SK-N-SH (cell line): Measurements from ENCODE around the gene ARID4A. TPM values are rescaled to one million over a fixed set of nuclear protein-coding genes. Genes with fewer than 3 reads are reported as not detected.
A peak's percentile ranks its signal among the peaks of the same experiment; 100 is the strongest.

ENCODE experiments used
- CTCF ChIA-PET: fragments of 300-600, 350-600 bp; formaldehyde crosslinking; extraction: SDS; loops from one replicate; lab custom pipeline; 2021; lab: Yijun Ruan, JAX
- POLR2A ChIA-PET: fragments of 350-600 bp; sonication (Branson Sonifier 250); formaldehyde crosslinking; extraction: SDS; loops from one replicate; lab custom pipeline; 2020; ENCODE audit warnings: antibody characterized with exemption, inconsistent platforms; lab: Yijun Ruan, JAX
- DNase-seq: peaks from one replicate; pipeline ENCODE4 v3.0.0; 2012
- H2AFZ ChIP-seq: fragments of 200-600 bp; sonication (generic); 2 replicates; pipeline ENCODE4 v1.8.1; 2016; ENCODE audit warnings: antibody characterized with exemption, mild to moderate bottlenecking, low read depth
- H3F3A ChIP-seq: fragments of 200-600 bp; sonication (generic); replicated peaks from 2 replicates; pipeline ENCODE3; 2016; ENCODE audit warnings: antibody characterized with exemption, mild to moderate bottlenecking; ENCODE audit not compliant: insufficient read depth
- H3K27ac ChIP-seq, 2 experiments: fragments of 200-500 bp in 1 of 2; fragments of 200-600 bp in 1 of 2; sonication (Bioruptor generic) in 1 of 2; sonication (generic), shearing (Covaris generic) in 1 of 2; 2 replicates each; pipeline versions ENCODE4 v1.5.1 to v1.6.1; 2014 to 2016; ENCODE audit warnings: low read depth in 2 of 2, inconsistent platforms in 1 of 2, low read length in 1 of 2, mild to moderate bottlenecking in 1 of 2, mixed read lengths in 1 of 2
- H3K27me3 ChIP-seq: fragments of 200-600 bp; sonication (generic), shearing (Covaris generic); 2 replicates; pipeline ENCODE4 v1.6.1; 2016; ENCODE audit warnings: mixed run types; ENCODE audit not compliant: insufficient read depth
- H3K36me3 ChIP-seq, 2 experiments: fragments of 200-500 bp in 1 of 2; fragments of 200-600 bp in 1 of 2; sonication (Bioruptor generic) in 1 of 2; sonication (generic) in 1 of 2; replicated peaks in 1 of 2; 2 replicates each; pipeline versions ENCODE3 to v1.5.1; 2014 to 2016; ENCODE audit warnings: low read length in 1 of 2, mild to moderate bottlenecking in 1 of 2; ENCODE audit not compliant: insufficient read depth in 2 of 2, control insufficient read depth in 1 of 2
- H3K4me1 ChIP-seq, 2 experiments: fragments of 200-500 bp in 1 of 2; fragments of 200-600 bp in 1 of 2; sonication (Bioruptor generic) in 1 of 2; sonication (generic), shearing (Covaris generic) in 1 of 2; 2 replicates each; pipeline versions ENCODE4 v1.5.1 to v1.6.1; 2014 to 2016; ENCODE audit warnings: low read depth in 1 of 2, low read length in 1 of 2, mixed run types in 1 of 2; ENCODE audit not compliant: insufficient read depth in 2 of 2, control insufficient read depth in 1 of 2
- H3K4me2 ChIP-seq: fragments of 200-600 bp; sonication (generic), shearing (Covaris generic); 2 replicates; pipeline ENCODE4 v1.6.1; 2017; ENCODE audit warnings: mixed run types
- H3K4me3 ChIP-seq, 2 experiments: fragments of 200-500 bp in 1 of 2; fragments of 200-600 bp in 1 of 2; sonication (Bioruptor generic) in 1 of 2; sonication (generic), shearing (Covaris generic) in 1 of 2; 2 replicates each; pipeline versions ENCODE4 v1.5.1 to v1.8.1; 2014 to 2016; ENCODE audit warnings: low read depth in 2 of 2, inconsistent platforms in 1 of 2, low read length in 1 of 2, mild to moderate bottlenecking in 1 of 2, mixed read lengths in 1 of 2, moderate library complexity in 1 of 2
- H3K79me2 ChIP-seq: fragments of 200-600 bp; sonication (generic); 2 replicates; pipeline ENCODE4 v1.8.1; 2017; ENCODE audit warnings: mild to moderate bottlenecking; ENCODE audit not compliant: insufficient read depth
- H3K9ac ChIP-seq: fragments of 200-600 bp; sonication (generic); 2 replicates; pipeline ENCODE4 v1.6.1; 2017; ENCODE audit warnings: mixed run types
- H3K9me2 ChIP-seq: fragments of 200-600 bp; sonication (generic); 2 replicates; pipeline ENCODE4 v1.6.1; 2017; ENCODE audit warnings: mixed run types
- H3K9me3 ChIP-seq: fragments of 200-600 bp; sonication (generic); 2 replicates; pipeline ENCODE4 v1.6.1; 2017; ENCODE audit warnings: mixed run types, mild to moderate bottlenecking, moderate library complexity
- H4K20me1 ChIP-seq: fragments of 200-600 bp; sonication (generic); 2 replicates; pipeline ENCODE4 v1.6.1; 2017; ENCODE audit warnings: mild to moderate bottlenecking, mixed run types; ENCODE audit not compliant: insufficient read depth
- ELF1 ChIP-seq: IDR thresholded peaks from 2 replicates; pipeline ENCODE4 v1.4.0; 2012
- EZH2phosphoT487 ChIP-seq: fragments of 200-600 bp; sonication (generic); IDR thresholded peaks from 2 replicates; pipeline ENCODE4 v1.6.1; 2017; ENCODE audit warnings: low read depth, mixed run types, mild to moderate bottlenecking, antibody characterized with exemption, moderate library complexity, borderline replicate concordance
- FOXJ3 ChIP-seq: sonication (generic); formaldehyde crosslinking; IDR thresholded peaks from 2 replicates; pipeline ENCODE4 v1.5.1; 2020; ENCODE audit warnings: mild to moderate bottlenecking, missing genetic modification reagents
- FOXM1 ChIP-seq: IDR thresholded peaks from 2 replicates; pipeline ENCODE4 v1.4.0; 2012; ENCODE audit warnings: low read depth, mild to moderate bottlenecking
- GATA2 ChIP-seq: sonication (generic); formaldehyde crosslinking; IDR thresholded peaks from 2 replicates; pipeline ENCODE4 v1.5.0; 2020; ENCODE audit warnings: mild to moderate bottlenecking, missing genetic modification reagents
- IRF3 ChIP-seq: fragments of 150-350 bp; IDR thresholded peaks from 2 replicates; pipeline ENCODE4 v1.6.1; 2016; ENCODE audit warnings: mild to moderate bottlenecking, low read depth, low read length
- JUND ChIP-seq: IDR thresholded peaks from 2 replicates; pipeline ENCODE4 v1.4.0; 2012
- NFIC ChIP-seq: IDR thresholded peaks from 2 replicates; pipeline ENCODE4 v1.4.0; 2012; ENCODE audit warnings: borderline replicate concordance
- NRF1 ChIP-seq: IDR thresholded peaks from 2 replicates; pipeline ENCODE4 v1.6.1; 2012; ENCODE audit warnings: low read depth, mild to moderate bottlenecking, low read length
- POLR2AphosphoS5 ChIP-seq: IDR thresholded peaks from 2 replicates; pipeline ENCODE4 v1.6.1; 2012; ENCODE audit warnings: low read depth, low read length
- RAD21 ChIP-seq: IDR thresholded peaks from 2 replicates; pipeline ENCODE4 v1.6.1; 2012; ENCODE audit warnings: mild to moderate bottlenecking, low read length
- RFX5 ChIP-seq: IDR thresholded peaks from 2 replicates; pipeline ENCODE4 v1.6.1; 2012; ENCODE audit warnings: mild to moderate bottlenecking, improper control_type of control experiment, low read length
- RXRA ChIP-seq: IDR thresholded peaks from 2 replicates; pipeline ENCODE4 v1.4.0; 2012; ENCODE audit warnings: low read depth, mild to moderate bottlenecking, borderline replicate concordance
- SMC3 ChIP-seq: IDR thresholded peaks from 2 replicates; pipeline ENCODE4 v1.6.1; 2012; ENCODE audit warnings: low read depth, low read length, improper control_type of control experiment
- TAF1 ChIP-seq: IDR thresholded peaks from 2 replicates; pipeline ENCODE4 v1.6.1; 2012; ENCODE audit warnings: low read depth, mild to moderate bottlenecking, low read length, moderate library complexity, borderline replicate concordance
- TEAD4 ChIP-seq: IDR thresholded peaks from 2 replicates; pipeline ENCODE4 v1.4.0; 2012; ENCODE audit warnings: mild to moderate bottlenecking, borderline replicate concordance; ENCODE audit not compliant: insufficient read depth
- USF2 ChIP-seq: fragments of 150-350 bp; IDR thresholded peaks from 2 replicates; pipeline ENCODE4 v1.6.1; 2017; ENCODE audit warnings: antibody characterized with exemption, low read length, low read depth, borderline replicate concordance
- WGBS: methylation state at CpG from one replicate; pipeline ENCODE4 v1.1.6; 2017; ENCODE audit warnings: low lambda C conversion rate; 5-methylcytosine and 5-hydroxymethylcytosine counted together
- polyA plus RNA-seq, 3 experiments: library from polyadenylated mRNA; depleted of rRNA; stranded (reverse); fragments of >200 nt; gene quantifications; 2 replicates each; pipeline ENCODE4 v1.2.3, GENCODE V29; 2012
- TF ChIP-seq, protein P1 (sequence below): IDR thresholded peaks from 2 replicates; pipeline ENCODE4 v1.6.1; 2012; ENCODE audit warnings: mild to moderate bottlenecking, low read depth, low read length, moderate library complexity
- TF ChIP-seq, protein P2 (sequence below): IDR thresholded peaks from 2 replicates; pipeline ENCODE4 v1.4.0; 2012; ENCODE audit warnings: low read depth
- TF ChIP-seq, protein P3 (sequence below): fragments of 200-600 bp; sonication (generic); IDR thresholded peaks from 2 replicates; pipeline ENCODE4 v1.6.1; 2017; ENCODE audit warnings: antibody characterized with exemption, mild to moderate bottlenecking, moderate library complexity

ARID4A gene
- polyA plus RNA-seq, 1 of the 3 experiments (the other 2 are of a cell fraction) = 4.6 TPM

DNA sequence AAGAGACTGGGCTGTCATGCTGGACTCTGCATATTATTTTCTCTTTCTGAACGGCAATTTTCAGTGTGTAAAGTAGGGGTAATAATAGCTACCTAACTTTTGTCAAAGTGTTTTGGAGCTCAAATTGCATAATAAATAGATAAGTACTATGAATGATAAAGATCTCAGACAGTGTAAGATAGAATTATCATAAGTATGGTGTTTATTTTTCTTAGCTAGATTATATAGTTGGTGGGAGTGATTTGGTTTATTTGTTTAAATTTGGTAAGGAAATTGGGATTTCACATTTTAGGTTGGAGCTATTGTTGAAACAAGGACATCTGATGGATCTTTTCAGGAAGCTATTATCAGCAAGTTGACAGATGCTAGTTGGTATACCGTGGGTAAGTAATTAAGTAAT, 7.4 kb downstream of the ARID4A start:
- peaks cover 45% of the 10 kb centered on the region for H3K79me2 ChIP-seq
- H3K9me2 ChIP-seq = no peaks in the 10 kb centered on the region
- peaks cover 1 to 4% of the 10 kb centered on the region in 2 experiments; a peak in 2 of 4 replicates for H3K4me1 ChIP-seq
- H3K4me2 ChIP-seq = no peak overlapping the region
- peaks cover 2% of the 10 kb centered on the region for H3F3A ChIP-seq
- ChIA-PET CTCF (interaction anchor here (2.0 kb wide), 1 partner anchor 8 kb away, joined by 6 read pairs; the partner anchor contains the start of gene ARID4A), POLR2A (no interaction called here)
- H3K27me3 ChIP-seq = no peaks in the 10 kb centered on the region
- H4K20me1 ChIP-seq = no peaks in the 10 kb centered on the region
- 57% methylated on average over 2 of the region's 2 CpGs for WGBS
- TF ChIP-seq POLR2AphosphoS5 (no peak), TEAD4 (no peak), RFX5 (no peak), ELF1 (no peak), NRF1 (no peak), GATA2 (CRISPR knock-in tag) (no peak), FOXJ3 (CRISPR knock-in tag) (no peak), IRF3 (no peak), EZH2phosphoT487 (no peak), RAD21 (no peak), USF2 (no peak), JUND (no peak), NFIC (no peak), TAF1 (no peak), SMC3 (no peak), RXRA (no peak), FOXM1 (no peak)
- TF ChIP-seq, protein P1, sequence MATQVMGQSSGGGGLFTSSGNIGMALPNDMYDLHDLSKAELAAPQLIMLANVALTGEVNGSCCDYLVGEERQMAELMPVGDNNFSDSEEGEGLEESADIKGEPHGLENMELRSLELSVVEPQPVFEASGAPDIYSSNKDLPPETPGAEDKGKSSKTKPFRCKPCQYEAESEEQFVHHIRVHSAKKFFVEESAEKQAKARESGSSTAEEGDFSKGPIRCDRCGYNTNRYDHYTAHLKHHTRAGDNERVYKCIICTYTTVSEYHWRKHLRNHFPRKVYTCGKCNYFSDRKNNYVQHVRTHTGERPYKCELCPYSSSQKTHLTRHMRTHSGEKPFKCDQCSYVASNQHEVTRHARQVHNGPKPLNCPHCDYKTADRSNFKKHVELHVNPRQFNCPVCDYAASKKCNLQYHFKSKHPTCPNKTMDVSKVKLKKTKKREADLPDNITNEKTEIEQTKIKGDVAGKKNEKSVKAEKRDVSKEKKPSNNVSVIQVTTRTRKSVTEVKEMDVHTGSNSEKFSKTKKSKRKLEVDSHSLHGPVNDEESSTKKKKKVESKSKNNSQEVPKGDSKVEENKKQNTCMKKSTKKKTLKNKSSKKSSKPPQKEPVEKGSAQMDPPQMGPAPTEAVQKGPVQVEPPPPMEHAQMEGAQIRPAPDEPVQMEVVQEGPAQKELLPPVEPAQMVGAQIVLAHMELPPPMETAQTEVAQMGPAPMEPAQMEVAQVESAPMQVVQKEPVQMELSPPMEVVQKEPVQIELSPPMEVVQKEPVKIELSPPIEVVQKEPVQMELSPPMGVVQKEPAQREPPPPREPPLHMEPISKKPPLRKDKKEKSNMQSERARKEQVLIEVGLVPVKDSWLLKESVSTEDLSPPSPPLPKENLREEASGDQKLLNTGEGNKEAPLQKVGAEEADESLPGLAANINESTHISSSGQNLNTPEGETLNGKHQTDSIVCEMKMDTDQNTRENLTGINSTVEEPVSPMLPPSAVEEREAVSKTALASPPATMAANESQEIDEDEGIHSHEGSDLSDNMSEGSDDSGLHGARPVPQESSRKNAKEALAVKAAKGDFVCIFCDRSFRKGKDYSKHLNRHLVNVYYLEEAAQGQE = no peak
- TF ChIP-seq, protein P2, sequence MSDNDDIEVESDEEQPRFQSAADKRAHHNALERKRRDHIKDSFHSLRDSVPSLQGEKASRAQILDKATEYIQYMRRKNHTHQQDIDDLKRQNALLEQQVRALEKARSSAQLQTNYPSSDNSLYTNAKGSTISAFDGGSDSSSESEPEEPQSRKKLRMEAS = no peak
- TF ChIP-seq, protein P3, sequence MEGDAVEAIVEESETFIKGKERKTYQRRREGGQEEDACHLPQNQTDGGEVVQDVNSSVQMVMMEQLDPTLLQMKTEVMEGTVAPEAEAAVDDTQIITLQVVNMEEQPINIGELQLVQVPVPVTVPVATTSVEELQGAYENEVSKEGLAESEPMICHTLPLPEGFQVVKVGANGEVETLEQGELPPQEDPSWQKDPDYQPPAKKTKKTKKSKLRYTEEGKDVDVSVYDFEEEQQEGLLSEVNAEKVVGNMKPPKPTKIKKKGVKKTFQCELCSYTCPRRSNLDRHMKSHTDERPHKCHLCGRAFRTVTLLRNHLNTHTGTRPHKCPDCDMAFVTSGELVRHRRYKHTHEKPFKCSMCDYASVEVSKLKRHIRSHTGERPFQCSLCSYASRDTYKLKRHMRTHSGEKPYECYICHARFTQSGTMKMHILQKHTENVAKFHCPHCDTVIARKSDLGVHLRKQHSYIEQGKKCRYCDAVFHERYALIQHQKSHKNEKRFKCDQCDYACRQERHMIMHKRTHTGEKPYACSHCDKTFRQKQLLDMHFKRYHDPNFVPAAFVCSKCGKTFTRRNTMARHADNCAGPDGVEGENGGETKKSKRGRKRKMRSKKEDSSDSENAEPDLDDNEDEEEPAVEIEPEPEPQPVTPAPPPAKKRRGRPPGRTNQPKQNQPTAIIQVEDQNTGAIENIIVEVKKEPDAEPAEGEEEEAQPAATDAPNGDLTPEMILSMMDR = no peak
- H2AFZ ChIP-seq = no peak overlapping the region
- peaks cover 54 to 57% of the 10 kb centered on the region in 2 experiments for H3K36me3 ChIP-seq
- H3K9me3 ChIP-seq = no peaks in the 10 kb centered on the region
- peak; percentile 6 for DNase-seq
- H3K27ac ChIP-seq = peak overlapping the region in 1 of 2 experiments; percentile 14; a peak in 2 of 4 replicates
- no peak overlapping the region for H3K4me3 ChIP-seq
- no peak overlapping the region for H3K9ac ChIP-seq
